SIG-M5 treated with dmso at 0.1 percent for 504 hours (cell line): ENCODE measurements around the gene TIMM50.

ENCODE experiments used
- DNase-seq: peaks from one replicate; lab custom pipeline; 2025; ENCODE audit not compliant: unreplicated experiment; lab: John Stamatoyannopoulos, UW

TIMM50 gene

GRCh38 chr19:39525205-39525604, 44.6 kb downstream of the TIMM50 start:
- DNase-seq, result no peak

DNA sequence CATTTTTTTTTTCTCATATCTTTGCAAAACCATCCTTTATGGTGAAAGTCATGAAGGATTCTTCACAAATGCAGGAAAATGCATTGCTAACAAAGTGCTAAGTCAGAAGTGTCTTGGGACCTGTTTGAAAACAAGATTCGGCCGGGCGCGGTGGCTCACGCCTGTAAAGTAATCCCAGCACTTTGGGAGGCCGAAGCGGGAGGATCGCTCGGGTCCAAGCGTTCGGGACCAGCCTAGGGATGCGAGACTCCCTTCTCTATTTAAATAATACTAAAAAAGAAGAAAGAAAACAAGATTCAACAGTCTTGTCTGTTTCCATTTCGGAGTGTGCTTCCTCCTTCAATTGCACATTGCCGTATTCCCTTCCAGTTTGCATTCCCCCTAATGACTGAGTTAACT, 51.2 kb downstream of the TIMM50 start:
- DNase-seq, result no peak

- peak; percentile 90 for DNase-seq
Measured at GRCh38 chr19:39532233-39533002, 51.8 kb downstream of the TIMM50 start, which contains the start of gene EID2B. EID2B (minus strand) TSS chr19:39532852; CDS start chr19:39532802, 50 bp downstream.

DNA sequence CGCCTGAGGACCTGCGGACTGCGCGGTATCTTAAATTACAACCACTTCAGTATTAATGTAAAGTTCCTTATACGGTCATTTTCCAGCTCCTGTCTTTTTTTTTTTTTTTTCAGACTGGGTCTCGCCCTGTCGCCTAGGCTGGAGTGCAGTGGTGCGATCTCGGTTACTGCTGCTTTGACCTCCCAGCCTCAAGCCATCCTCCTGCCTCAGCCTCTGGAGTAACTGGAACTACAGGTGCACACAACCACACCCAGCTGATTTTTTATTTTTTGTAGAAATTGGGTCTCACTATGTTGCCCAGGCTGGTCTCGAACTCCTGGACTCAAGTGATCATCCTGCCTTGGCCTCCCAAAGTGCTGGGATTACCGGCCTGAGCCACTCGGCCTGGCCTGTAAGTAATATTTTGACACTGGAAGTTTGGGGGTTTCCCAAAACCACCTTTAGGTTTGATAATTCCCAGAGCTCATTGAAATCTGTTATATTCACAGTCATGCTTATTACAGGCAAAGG, 52.4 kb downstream of the TIMM50 start:
- no peak for DNase-seq

DNA sequence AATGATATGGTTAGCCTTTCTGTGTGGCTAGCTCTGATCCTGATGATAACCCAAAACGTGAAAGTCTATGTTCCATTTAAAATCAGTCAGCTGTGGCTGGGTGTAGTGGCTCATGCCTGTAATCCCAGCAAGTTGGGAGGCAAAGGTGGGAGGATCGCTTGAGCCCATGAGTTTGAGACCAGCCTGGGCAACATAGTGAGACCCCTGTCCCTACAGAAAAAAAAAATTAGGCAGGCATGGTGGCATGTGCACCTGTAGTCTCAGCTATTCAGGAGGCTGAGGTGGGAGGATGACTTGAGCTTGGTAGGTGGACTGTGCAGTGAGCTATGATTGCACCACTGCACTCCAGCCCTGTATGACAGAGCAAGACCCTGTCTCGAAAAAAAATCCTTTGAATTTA, 53.2 kb downstream of the TIMM50 start:
- no peak for DNase-seq

DNA sequence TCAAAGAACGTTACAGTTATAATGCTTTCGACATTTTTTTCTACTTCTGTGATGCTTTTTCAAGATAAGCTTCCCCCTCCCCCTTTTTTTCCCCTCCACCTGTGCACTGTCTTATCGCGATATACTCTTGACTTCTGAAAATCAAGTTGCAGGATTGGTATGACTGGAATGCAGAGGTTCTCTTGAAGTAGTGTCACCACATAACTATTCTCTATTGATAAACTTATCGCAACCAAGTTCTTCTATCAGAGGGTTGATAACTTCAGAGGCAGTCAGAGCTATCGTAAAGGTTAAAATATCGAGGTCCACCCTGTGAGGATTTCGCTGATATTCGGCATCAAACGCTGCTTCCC, 58.5 kb downstream of the TIMM50 start:
- DNase-seq, result no peak

- peak; percentile 91 for DNase-seq
Measured at GRCh38 chr19:39539518-39540332, 59.1 kb downstream of the TIMM50 start, which contains the start of gene EID2. EID2 (minus strand) TSS chr19:39540161; CDS start chr19:39540079, 82 bp downstream.

DNA sequence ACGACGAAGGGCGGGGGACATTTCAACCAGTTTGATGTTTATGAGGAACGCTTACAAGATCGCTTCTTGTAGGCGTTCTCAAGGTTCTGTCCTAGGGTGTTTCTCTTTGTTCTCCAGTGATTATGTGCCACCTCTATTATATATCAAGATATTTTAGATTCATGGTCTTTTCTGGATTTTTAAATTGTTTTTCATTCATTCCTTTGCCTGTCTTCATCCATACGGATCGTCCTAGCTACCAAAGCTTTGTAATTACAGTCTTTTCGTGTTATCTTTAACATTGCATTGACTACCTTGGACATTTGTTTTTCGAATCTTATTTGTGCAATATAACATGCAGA, 59.7 kb downstream of the TIMM50 start:
- no peak for DNase-seq
